Left colon (tissue), 2 donors: ENCODE data around the gene TLCD3B. TPM values are rescaled to one million over a fixed set of nuclear protein-coding genes. Genes with fewer than 3 reads are reported as not detected.
A peak's percentile ranks its signal among the peaks of the same experiment; 100 is the strongest.

Source experiments
- ATAC-seq: fragments of 200-7000 bp; cut with Tn5 transposase; one replicate; pipeline ENCODE4 v1.9.1; 2020; ENCODE audit warnings: mild to moderate bottlenecking, moderate library complexity
- DNase-seq, 2 donors: peaks; one replicate each; pipeline ENCODE4 v3.0.0-alpha.2; 2020
- intact Hi-C, 2 donors: fragments of 100-400 bp; cut with DNase I in 1 of 2; cut with micrococcal nuclease in 1 of 2; formaldehyde crosslinking; loops; one replicate each; pipeline versions ENCODE4 v1.11.2 to v1.14.0; 2022; cut with DNase I, micrococcal nuclease
- total RNA-seq, 2 donors: library from RNA; stranded (reverse); fragmentation: NEBNext Ultra II Directional; extraction: Animal tissue kit (Norgen Biotek cat#: 25700); gene quantifications; one replicate each; pipeline ENCODE4 v1.2.1, GENCODE V29; 2021
- donor health status: DM: no; HTN: no; CAD: no.
- donor health status: DM: yes; HTN: yes; CAD: no.

TLCD3B gene
- total RNA-seq, 2 donors from 2014 or later: 0.31 TPM; not detected in 1

DNA sequence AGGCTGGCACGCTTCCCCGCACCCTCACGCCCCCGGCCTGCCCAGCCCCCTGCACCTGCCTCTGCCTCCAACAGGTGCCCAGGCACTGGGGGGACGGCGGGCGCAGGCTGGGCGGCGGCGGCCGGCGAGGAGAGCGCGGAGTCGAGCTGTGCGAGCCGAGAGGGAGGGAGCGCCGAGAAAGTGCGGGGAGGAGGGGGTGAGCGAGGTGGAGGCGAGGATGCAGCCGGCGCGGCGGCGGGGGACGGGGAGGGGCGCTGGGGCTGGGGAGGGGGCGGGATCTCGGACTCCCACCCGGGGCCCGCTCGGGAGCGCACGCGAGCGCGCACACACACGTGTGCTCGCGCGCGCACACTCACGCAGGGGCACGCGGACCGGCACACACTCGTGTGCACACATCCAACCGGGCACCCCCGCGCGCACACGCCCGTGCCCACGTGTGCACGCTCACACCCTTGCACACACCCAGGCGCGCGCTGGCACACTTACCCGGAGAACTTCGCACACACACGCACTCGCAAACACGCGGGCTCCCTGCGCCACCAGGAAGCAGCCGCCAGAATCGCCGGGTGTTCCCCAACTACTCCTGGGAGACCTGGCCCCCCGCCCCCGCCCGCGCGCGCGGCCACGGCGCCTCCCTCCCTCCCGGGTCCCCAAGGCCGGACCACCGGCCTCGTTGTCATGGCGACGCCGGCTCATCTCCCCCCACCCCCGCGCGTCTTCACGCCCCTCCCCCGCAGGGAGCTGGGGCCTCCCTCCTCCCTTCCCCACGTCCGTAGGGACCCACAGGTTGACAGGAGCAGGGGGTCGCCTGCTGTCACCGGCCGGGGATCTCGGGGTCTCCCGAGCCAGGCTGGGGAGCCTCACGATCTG is 20.0 kb downstream of the TLCD3B start, which contains the start of gene DOC2A:
Gene DOC2A (minus strand): TSS at position 184 of the 870 bp plus-strand sequence. CDS start 805 bp downstream, outside the sequence.
- peak in 1 of 2 donors; percentile 41 for DNase-seq
- peak; percentile 66 for ATAC-seq
- intact Hi-C loops: no loop called here

DNA sequence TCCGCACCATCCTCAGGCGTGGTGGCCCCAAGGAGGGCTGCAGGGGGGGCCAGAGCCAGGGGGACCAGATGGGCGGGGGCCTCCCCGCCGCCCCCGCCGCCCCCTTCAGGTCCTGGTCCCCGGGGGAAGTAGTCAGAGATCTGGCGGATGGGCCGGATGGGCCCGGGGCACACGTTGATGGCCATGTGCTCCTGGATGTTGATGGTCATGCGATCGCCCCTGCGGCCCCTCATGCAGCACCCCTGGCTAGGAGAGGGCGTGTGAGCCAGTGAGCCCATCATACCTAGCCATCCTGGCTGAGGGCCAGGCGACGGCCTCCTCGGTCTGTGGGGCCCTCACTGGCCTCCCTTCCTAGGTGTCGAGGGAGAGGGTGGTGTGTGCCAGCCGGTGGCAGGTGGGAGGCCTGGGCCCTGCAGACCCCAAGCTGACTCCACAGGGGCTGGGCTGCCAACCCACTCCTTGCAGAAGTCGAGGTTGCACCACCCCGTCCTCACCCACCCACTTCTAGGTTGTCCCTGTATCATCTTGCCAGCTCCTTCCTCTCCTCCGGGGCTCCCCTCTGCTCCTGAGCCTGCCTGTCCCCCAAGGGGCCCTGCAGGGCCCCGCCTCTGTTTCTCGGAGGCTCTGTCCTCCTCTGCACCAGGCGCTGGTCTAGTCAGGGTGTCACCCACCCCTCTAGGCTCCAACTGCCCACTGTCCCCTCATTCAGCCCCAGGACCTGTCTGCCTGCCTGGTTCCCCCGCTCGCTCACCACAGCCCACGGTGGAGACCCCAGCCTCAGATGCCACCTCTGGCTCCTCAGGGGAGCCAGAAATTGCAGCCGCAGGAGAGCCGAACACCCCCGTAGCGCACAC is 20.9 kb downstream of the TLCD3B start:
- intact Hi-C loops: loop anchor here in 1 of 2 donors (10.0 kb wide), 1 partner anchor 85 kb away; the partner anchor contains the start of gene KCTD13
- DNase-seq (no peak), ATAC-seq (peak; percentile 7)

DNA sequence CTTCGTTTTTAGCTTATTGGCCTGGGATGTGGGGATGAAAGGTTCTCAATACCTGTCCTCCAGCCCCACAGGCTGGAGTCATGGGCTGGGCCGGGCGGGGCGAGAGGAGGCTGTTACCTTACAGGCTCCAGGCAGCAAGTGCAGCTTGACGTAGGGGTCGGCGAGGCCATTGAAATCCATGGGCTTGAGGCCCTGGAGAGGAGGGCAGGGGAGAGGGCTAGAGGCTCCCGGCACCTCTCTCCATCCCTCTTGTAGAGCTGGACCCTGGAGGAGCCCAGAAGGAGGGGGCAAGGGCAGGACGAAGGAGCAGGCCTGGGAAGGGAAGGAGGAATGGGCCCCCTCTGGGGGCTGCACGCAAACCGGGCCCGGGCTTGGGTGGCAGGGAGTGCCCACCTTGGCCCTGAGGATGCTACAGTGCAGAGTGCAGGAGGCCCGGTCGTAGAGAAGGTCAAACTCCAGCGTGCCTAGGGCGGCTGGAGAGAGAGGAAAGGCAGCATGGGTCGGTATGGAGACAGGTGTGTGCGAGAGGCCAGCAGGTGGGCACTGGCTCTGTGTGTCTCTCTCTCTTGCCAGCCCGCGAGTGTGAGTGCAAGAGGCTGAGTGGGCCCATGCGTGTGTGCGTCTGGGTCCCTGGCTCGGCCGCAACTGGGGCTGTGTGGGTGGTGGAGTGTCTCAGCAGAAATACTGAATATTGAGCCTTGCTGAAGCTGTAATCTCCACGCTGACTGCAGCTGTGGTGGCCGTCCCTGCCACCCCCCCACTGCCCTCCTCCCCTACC is 21.8 kb downstream of the TLCD3B start:
- ATAC-seq (no peak), DNase-seq (no peak)
- intact Hi-C loops: loop anchor here in 1 of 2 donors (10.0 kb wide), 1 partner anchor 84 kb away; the partner anchor contains the start of gene KCTD13

DNA sequence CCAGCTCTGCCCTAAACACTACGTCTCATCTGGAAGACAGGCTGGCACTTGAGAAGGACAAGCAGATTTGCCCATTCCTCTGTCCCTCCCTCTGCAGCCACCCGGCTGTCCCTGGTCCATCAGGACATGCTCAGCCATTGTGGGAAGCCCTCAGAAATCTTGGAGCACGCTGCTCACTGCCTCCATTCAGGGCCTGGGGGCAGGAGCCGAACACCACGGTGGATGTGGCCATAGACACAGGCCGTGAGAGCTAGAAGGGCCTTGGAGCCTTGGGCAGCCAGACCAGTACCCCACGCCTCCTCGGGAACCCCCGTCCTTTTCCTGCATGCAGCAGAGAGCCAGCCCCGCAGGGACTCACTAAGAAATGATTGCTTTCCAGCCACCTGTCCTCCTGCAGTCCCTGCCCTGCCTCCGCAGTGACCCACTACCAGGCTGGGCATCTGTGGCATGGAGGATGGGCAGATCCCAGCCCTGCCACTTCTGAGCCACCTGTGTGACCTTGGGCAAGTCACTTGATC is 23.6 kb downstream of the TLCD3B start:
- no peak for DNase-seq
- intact Hi-C loops: loop anchor here in 1 of 2 donors (10.0 kb wide), 1 partner anchor 83 kb away; the partner anchor contains the start of gene KCTD13
- ATAC-seq: no peak

DNA sequence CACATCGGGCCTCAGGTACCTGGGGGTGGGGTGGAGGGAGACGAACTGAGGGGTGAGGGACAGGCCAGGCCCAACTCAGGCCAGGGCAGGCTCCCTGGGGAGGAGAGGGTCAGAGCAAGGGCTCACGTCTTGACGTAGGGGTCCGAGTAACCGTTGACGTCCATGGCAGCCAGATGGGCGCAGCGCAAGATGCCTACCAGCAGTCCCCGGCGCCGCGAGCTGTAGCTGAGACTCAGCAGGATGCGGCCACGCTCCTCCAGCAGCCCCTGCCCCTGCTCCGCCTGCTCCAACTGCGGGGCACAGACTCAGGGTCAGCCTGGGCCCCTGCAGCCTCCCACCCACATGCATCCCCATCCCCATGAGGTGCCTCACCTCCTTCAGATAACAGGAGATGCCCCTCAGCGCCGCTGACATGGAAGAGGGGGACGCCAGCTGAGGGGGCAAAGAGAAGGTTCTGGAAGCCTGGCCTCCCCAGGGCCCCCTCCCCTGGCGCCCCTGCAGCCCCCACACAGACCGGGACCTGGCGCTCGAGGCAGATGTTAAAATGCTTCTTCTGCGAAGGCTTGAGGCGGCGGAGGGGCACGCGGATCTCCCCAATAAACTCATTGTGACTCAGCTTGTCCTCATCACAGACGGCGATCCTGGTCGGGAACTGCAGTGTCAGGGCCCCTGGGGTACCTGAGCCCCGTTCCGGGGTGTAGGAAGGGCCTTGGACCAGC is 24.3 kb downstream of the TLCD3B start:
- ATAC-seq (no peak), DNase-seq (no peak)
- intact Hi-C loops: loop anchor here in 1 of 2 donors (10.0 kb wide), 1 partner anchor 82 kb away; the partner anchor contains the start of gene KCTD13

DNA sequence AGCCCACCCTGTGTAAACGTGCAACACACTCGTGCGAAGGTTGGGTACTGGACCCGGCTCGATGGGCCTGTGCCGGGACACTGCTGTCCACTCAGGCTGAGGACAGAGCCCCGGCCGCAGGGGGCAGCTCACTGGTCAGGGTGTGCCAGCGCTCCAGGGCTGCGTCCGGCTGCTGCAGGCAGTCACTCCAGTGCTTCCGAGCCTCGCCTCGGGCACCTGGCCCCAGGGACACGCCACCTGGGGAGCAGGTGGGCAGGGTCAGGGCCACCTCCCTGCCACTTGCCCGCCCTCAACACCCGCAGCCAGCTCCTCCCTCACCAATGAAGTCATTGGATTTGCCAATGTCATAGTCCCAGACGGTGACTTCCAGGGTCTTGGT is 25.0 kb downstream of the TLCD3B start:
- intact Hi-C loops: loop anchor here in 1 of 2 donors (10.0 kb wide), 1 partner anchor 81 kb away; the partner anchor contains the start of gene KCTD13
- DNase-seq (no peak), ATAC-seq (peak; percentile 5)

DNA sequence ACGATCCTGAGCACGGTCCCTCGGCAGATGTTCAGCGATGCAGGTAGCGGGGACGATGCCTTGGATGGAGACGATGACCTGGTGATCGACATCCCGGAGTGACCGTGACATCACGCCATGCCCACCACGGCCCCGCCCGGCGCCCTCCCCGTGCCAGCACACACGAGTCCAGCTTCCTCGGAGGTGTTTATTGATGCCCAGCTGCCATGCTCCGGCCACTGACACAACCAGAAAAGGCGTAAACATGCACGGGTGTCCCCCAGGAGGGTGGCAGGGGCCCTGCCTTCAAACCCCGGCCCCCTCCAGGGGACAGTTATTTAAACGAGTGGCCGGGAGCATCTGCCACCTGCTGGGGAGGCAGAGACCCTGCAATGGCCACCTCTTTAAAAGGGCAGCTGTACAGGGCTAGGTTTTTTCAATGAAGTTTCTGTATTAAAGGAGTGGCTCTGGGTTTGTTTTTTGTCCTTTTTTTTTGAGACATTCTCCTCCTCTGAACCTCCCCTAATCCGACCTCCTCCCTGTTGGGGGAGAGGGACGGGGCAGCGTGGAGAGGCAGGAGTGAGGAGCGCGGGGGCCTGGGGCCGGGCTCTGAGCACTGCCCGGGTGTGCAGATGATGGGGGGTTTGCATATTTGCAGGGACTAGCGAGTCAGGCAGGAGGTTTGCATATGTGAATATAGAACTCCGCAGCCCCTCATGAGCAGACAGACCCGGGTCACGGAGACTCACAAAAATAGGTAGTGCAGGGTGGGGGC is 25.6 kb downstream of the TLCD3B start:
- intact Hi-C loops: loop anchor here in 1 of 2 donors (10.0 kb wide), 1 partner anchor 81 kb away; the partner anchor contains the start of gene KCTD13

DNA sequence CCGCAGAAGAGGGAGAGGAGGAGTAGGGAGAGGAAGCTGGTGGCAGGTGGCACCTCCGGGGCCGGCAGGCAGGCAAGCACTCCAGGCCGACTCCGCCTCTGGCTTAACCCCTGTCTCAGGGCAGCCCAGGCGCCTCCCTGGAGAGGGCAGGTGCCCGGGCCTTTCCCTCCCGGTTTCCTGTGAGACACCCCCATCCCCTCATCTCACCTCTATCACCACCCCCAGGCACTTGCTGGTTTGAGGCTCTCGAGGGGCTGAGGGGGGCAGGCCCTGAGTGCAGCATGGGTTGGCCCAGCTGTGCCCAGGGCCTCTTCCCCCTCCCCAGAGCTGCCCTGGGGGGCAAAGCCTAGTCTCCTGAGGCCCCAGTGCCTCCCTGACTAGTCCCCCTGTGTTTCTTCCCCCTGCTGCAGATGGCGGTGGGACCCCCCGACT is 26.2 kb downstream of the TLCD3B start:
- ATAC-seq (peak; percentile 42), DNase-seq (no peak)
- intact Hi-C loops: loop anchor here in 1 of 2 donors (10.0 kb wide), 1 partner anchor 80 kb away; the partner anchor contains the start of gene KCTD13

More for the DNA sequence above, 25.6 kb downstream of the TLCD3B start:
- ATAC-seq: peak; percentile 70
- DNase-seq: no peak

DNA sequence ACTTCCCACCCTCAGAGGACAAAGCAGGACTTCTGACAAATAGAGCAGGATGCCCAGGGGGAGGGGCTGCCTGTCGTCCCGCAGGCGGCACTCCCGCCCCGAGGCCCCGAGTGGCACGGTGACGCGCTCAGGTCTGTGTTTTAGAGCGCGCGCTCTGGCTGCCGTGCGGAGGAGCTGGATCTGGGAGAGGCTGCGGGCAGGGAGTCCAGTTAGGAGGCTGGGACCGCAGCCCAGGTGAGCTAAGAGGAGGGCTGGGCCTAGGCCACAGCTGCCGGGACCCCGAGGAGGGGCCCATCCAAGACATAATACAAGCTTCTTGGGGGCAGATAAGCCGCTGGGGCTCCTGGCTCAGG is 26.7 kb downstream of the TLCD3B start:
- intact Hi-C loops: loop anchor here in 1 of 2 donors (10.0 kb wide), 1 partner anchor 80 kb away; the partner anchor contains the start of gene KCTD13
- peak; percentile 30 for ATAC-seq
- DNase-seq: no peak

DNA sequence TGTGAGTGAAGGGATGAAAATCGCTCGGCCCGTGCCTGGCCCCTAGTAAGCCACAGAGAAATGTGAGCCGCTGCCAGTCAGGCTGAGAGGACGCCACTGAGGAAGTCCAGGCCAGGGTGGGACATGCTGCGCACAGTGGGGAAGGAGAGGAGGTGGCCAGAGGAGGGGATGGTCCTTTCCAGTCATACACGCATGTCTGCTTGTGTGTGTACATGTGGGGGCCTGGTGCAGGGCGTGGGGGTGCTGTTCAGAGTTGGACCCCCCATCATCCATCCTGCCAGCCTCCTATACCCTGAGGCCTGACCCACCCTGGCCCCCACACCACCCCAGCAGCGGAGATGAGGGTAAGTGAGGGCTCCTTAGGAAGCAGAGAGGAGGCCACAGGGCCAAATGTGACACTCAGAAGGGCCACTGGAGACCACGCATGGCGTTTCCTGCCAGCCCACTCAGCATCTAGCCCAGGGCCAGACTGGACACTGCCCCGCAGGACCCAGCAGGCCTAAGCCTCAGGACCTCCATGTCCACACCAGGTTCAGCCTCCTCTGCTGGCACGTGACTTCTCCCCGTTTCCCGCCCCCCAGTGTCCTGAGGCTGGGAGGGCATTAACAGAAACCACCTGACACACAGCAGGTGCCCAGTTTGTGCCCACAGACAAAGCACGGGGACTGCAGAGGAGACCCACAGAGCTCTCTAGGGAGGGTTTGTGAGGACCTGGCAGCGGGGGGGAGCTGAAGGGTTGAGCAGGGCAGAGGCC is 27.2 kb downstream of the TLCD3B start:
- DNase-seq (no peak), ATAC-seq (no peak)
- intact Hi-C loops: loop anchor here in 1 of 2 donors (10.0 kb wide), 1 partner anchor 79 kb away; the partner anchor contains the start of gene KCTD13

DNA sequence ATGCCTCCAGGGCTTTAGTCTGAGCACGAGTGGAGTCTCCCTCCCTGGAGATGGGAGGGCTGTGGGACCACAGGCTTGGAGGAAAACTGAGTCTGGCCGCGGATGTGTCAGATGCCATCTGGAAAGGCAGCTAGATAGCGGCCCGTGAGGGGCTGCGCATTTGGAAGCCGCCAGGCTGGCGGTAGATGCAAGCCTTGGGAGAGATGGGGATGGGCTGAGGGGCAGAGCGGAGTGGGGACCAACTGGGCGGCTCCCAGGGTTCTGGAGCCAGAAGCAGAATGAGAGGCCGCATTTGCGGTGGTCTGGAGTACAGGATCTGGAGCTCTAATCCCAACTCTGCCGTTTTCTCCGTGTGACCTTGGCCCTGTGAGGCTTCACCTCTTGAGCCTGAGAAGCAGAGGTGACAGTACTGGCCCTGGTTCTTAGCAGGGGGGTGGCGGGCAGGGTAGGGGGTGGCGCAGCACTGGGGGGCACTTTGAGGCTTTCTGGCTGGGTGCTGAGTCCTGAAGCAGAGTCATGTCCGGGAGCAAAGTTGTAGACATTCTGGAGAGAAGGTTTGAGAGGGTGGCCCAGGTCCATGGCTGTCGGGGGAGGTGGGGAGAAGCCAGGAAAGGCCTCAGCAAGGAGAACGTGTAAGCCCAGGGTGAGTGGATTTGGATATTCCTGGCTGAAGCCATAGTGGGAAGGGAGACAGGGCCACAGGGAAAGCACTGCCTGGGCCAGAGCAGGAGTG is 28.3 kb downstream of the TLCD3B start:
- DNase-seq (no peak), ATAC-seq (no peak)
- intact Hi-C loops: loop anchor here in 1 of 2 donors (10.0 kb wide), 1 partner anchor 78 kb away; the partner anchor contains the start of gene KCTD13

DNA sequence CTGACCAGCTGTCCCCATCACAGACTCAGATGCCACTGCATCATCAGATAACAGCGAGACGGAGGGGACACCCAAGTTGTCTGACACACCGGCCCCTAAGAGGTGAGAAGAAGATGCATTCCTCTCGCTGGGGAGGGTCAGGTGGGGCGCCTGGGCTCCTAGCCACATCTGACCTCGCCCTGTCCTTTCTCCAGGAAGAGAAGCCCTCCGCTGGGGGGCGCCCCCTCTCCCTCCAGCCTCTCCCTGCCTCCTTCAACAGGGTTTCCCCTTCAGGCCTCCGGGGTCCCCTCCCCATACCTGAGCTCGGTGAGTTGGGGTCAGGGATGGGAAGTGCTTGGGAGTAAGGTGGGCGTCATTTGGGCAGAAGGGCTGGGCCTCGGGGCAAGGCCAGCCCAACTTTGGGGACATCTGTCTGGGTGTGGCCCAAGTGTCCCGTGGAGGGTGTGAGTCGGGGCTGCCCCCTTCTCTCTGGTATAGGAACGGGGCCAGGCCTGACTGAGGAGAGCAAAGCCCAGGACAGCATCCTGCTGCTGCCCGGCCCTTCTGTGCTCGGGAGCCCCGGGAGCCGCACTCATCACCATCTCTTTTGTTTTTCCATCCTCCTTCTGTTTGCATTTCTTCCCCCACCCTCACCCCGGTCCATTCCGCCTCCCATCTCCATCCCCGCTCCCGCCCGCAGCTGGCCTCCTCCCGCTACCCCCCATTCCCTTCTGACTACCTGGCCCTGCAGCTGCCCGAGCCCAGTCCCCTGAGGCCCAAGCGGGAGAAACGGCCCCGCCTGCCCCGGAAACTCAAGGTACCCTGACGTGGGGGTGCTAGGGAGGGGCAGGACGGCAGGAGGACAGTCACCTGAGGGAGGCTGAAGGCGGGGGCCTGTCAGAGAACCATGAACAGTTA is 30.1 kb downstream of the TLCD3B start:
- intact Hi-C loops: loop anchor here in 1 of 2 donors (10.0 kb wide), 1 partner anchor 76 kb away; the partner anchor contains the start of gene KCTD13
- ATAC-seq (no peak), DNase-seq (no peak)

DNA sequence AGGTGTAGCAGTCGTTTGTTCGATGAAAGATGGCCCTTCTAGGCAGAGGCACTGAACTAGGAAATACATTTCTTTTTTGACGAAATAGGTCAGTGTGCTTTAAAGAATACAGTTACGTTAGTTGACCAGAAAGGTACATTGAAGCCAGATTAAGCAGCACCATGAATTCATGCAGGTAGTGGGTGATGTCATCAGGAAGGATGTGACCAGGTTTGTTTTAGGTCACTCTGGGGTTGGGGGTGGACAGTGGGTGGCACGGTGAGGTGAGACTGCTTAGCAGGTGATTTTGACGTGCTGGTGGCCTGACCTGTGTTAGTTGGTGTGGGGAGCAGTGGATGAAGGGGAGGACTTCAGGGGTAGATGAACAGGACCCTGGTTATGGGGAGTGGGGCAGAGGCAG is 31.5 kb downstream of the TLCD3B start:
- ATAC-seq (no peak), DNase-seq (no peak)
- intact Hi-C loops: loop anchor here in 1 of 2 donors (10.0 kb wide), 1 partner anchor 75 kb away; the partner anchor contains the start of gene KCTD13

DNA sequence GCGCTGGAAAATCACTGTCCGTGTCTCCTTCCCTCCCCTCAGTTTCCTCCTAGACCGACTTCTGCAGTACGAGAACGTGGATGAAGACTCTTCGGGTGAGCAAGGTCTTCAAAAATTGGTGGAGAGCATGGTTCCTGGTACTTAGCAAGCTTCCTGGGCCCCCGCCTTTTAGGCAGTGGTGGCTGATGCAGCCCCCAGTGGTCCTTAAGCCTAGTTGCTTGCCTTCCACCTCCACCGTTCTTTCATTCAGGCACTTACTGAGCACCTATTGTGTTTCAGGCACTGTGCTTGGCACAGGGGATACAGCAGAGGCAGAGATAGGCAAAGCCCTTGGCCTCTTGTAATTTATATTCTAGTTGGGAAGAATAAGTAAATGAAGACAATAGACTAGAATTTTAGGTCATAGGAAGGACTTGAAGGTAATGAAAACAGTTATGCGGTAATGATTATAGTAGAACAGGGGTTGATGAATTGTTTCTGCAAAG is 34.3 kb downstream of the TLCD3B start:
- DNase-seq (no peak), ATAC-seq (no peak)
- intact Hi-C loops: no loop called here
